HG02970 (cell line): ENCODE measurements around the gene ZNF140.

ENCODE experiments used
- ATAC-seq: cut with Tn5 transposase; IDR thresholded peaks from one replicate; pipeline ENCODE4 v1.9.1; 2021; ENCODE audit warnings: mild to moderate bottlenecking, moderate library complexity, moderate number of reproducible peaks; ENCODE audit not compliant: unreplicated experiment, low FRiP score

Gene ZNF140

GRCh38 chr12:133129368-133130037 lies 48.8 kb downstream of the ZNF140 start:
- ATAC-seq: no peak

- peak; percentile 95 for ATAC-seq
Observed at GRCh38 chr12:133130038-133130807, 49.5 kb downstream of the ZNF140 start, which contains the start of the genes ZNF10 and ZNF891. Gene ZNF10 (plus strand): TSS chr12:133130627. CDS start chr12:133144493, 13,866 bp downstream. Gene ZNF891 (minus strand): TSS chr12:133130274. CDS start chr12:133121918, 8,356 bp downstream.

- no peak for ATAC-seq
Observed at GRCh38 chr12:133130808-133131128, 50.0 kb downstream of the ZNF140 start.

GRCh38 chr12:133135747-133136146 lies 55.0 kb downstream of the ZNF140 start:
- no peak for ATAC-seq

- ATAC-seq: no peak
Observed at GRCh38 chr12:133145981-133146380, 65.3 kb downstream of the ZNF140 start.

GRCh38 chr12:133156125-133156690 lies 75.5 kb downstream of the ZNF140 start:
- ATAC-seq: no peak
